ENCODE measurements around the gene STAP2.

GRCh38 chr19:4354897-4355296 lies 16.3 kb upstream of the STAP2 start:
- no peak for TF ChIP-seq POLR2AphosphoS5 (IDR thresholded peaks at IDR 0.05)
- TF ChIP-seq CTCF (IDR thresholded peaks at IDR 0.05), result no peak
- no peak for TF ChIP-seq POLR2A (IDR thresholded peaks at IDR 0.05)

Data from stomach (tissue), 4 donors.